Activated CD4-positive, alpha-beta T cell treated with anti-CD3 and anti-CD28 coated beads, Interleukin-2, amount 10 ng/mL, durations not matched to agents 24 days and 14 days (primary cell): ENCODE measurements around the gene PROSER3. TPM values are rescaled to one million over a fixed set of nuclear protein-coding genes. Genes with fewer than 3 reads are reported as not detected.

Source experiments
- DNase-seq: peaks from one replicate; pipeline ENCODE4 v3.0.0; 2022
- H3K27ac Mint-ChIP-seq: one replicate; pipeline ENCODE4 v1.8.0; 2022; ENCODE audit warnings: mild to moderate bottlenecking, mixed read lengths
- H3K27me3 Mint-ChIP-seq: one replicate; pipeline ENCODE4 v1.8.0; 2022; ENCODE audit warnings: mixed read lengths
- H3K36me3 Mint-ChIP-seq: one replicate; pipeline ENCODE4 v1.8.0; 2022; ENCODE audit warnings: low read depth, mild to moderate bottlenecking, mixed read lengths
- H3K4me1 Mint-ChIP-seq: one replicate; pipeline ENCODE4 v1.8.0; 2021; ENCODE audit warnings: mixed read lengths
- H3K4me3 Mint-ChIP-seq: one replicate; pipeline ENCODE4 v1.8.0; 2022; ENCODE audit warnings: mild to moderate bottlenecking, moderate library complexity, mixed read lengths
- H3K9me3 Mint-ChIP-seq: one replicate; pipeline ENCODE4 v1.8.0; 2021; ENCODE audit warnings: mixed read lengths
- intact Hi-C: fragments of 100-400 bp; cut with micrococcal nuclease; formaldehyde crosslinking; loops from one replicate; pipeline ENCODE4 v1.15.1; 2023
- total RNA-seq: library from RNA; stranded (reverse); gene quantifications from 2 replicates; pipeline ENCODE4 v1.2.3, GENCODE V29; 2022

Gene PROSER3
- total RNA-seq, 1 donor from 2014 or later: 43.6 TPM

DNA sequence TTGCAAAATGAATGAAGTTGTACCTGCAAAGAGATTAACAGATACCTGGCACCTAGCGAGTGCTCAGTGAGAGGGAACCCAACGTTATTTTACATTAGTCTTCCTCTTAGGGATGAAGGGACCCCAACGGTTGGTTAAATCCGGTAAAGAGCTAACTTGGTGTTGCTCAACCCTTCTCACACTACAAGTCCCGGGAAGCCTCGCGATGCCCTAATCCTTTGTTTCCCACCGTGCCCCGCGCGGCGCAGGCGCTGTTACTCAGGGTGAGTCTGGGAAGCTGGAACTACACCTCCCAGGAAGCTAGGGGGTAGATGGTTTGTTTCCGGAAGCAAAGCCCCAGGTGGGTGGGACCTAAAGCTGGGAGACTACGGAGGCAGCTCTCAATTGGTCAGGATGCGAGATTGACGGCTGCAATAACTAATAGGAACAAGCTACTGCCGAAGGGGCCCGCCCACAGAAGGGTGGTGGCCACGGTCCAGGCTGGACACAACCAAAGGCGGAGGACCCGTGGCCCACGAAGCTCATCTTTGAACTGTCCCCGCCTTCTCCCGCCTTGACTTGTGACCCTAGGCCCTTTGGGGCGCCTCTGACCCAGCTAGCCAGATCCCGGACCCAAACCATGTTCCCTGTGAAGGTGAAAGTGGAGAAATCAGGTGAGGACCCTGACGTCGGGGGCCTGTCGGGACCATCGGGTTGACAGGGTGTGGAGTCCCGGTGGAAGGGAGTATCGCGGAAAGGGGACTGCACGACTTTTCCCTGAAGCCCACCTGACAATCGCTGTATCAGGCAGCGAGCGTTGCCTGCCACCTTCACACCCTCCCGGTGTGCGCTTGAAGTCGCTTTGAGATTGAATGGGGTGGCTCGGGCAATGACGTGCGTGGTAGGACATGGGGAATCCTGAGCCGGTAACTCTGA lies 9.6 kb upstream of the PROSER3 start, which contains the start of gene LIN37:
TSS of gene LIN37 (plus strand) at position 471 of the 915 bp plus-strand sequence. CDS start at position 620, 149 bp downstream.
- Mint-ChIP-seq H3K4me3 (peak within 1 kb of the TSS; percentile 99), H3K36me3 (peaks cover 12% of the 10 kb centered on the region), H3K27ac (peak within 1 kb of the TSS; percentile 95), H3K4me1 (peaks cover 37% of the 10 kb centered on the region), H3K27me3 (no peaks in the 10 kb centered on the region), H3K9me3 (no peaks in the 10 kb centered on the region)
- intact Hi-C loops: loop anchor here (1.0 to 10.0 kb wide), 3 partner anchors 10 to 366 kb away; partner anchors contain the start of genes OVOL3, POLR2I, PROSER3 and TBCB
- DNase-seq: peak; percentile 100

- Mint-ChIP-seq H3K4me1 (peaks cover 33% of the 10 kb centered on the region), H3K27ac (no peak overlapping the region), H3K36me3 (peaks cover 17% of the 10 kb centered on the region), H3K27me3 (no peaks in the 10 kb centered on the region), H3K4me3 (peak overlapping the region; percentile 61), H3K9me3 (no peaks in the 10 kb centered on the region)
- intact Hi-C loops: no loop called here
- no peak for DNase-seq
These were observed 7.8 kb upstream of the PROSER3 start for GRCh38 chr19:35750167-35750566.

DNA sequence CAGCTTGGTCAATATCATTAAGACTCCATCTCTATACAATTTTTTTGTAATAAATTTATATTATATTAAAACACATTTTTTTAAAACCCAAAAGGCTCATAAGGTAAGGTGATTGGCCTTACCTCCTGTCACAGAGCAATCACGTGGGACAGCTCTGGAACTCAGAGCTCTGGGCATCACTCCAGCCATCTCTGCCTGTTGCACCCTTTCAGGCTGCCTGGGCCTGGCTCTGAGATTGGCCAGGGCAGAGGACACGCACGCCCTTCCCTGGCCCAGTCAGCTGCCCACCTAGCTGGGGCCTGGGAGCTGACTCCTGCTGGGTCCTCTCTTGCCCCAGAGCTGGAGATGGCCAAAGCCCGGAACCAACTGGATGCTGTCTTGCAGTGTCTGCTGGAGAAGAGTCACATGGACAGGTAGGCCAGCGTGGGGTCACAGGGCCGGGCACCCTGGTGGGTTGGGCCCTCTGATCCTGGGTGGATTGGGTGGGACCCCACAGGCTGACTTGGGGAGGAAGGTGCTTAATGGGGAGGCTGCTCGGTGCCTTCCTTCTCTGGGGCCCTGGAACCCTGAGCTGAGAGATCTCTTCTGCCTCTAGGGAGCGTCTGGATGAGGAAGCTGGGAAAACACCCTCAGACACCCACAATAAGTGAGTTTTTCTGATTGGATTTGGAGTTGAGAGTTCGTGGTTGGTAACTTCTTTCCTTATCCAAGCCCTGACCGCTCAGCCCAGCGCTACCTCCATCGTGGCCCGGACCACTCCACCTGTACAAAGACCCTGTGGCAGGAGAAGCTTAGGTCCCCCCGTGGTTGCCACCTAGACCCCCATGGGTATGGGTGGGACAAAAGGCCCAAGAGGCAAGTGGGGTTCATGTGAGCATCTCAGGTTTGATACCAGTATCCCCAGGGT lies 5.9 kb upstream of the PROSER3 start:
- no peaks in the 10 kb centered on the region for H3K9me3 Mint-ChIP-seq
- H3K27ac Mint-ChIP-seq: no peak overlapping the region
- no peaks in the 10 kb centered on the region for H3K27me3 Mint-ChIP-seq
- H3K4me3 Mint-ChIP-seq: no peak overlapping the region
- H3K36me3 Mint-ChIP-seq: peaks cover 18% of the 10 kb centered on the region
- H3K4me1 Mint-ChIP-seq: peaks cover 27% of the 10 kb centered on the region
- peak; percentile 56 for DNase-seq
- intact Hi-C loops: no loop called here

DNA sequence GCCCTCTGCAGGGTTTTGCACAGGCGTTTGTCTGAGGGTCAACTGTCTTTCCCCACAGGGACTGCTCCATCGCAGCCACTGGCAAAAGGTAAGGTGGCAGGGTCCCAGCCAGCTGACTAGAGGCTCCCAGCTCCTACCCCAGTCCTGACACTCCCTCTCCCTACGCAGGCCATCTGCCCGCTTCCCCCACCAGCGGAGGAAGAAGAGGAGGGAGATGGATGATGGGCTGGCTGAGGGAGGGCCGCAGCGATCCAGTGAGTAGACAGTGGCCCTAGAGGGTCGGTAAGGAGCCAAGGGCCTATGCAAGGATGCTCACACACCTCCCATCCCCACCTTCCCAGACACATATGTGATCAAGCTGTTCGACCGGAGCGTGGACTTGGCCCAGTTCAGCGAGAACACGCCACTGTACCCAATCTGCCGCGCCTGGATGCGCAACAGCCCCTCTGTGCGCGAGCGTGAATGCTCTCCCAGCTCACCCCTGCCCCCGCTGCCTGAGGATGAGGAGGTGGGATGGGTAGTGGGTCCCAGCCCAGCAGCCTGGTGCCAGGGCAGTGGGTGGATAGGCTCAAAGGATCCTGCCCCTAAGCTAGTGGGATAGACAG lies 5.1 kb upstream of the PROSER3 start:
- no peak overlapping the region for H3K4me3 Mint-ChIP-seq
- no peaks in the 10 kb centered on the region for H3K9me3 Mint-ChIP-seq
- H3K27ac Mint-ChIP-seq: no peak overlapping the region
- peaks cover under 1% of the 10 kb centered on the region for H3K27me3 Mint-ChIP-seq
- no peak for DNase-seq
- peaks cover 19% of the 10 kb centered on the region for H3K36me3 Mint-ChIP-seq
- intact Hi-C loops: no loop called here
- peaks cover 28% of the 10 kb centered on the region for H3K4me1 Mint-ChIP-seq

DNA sequence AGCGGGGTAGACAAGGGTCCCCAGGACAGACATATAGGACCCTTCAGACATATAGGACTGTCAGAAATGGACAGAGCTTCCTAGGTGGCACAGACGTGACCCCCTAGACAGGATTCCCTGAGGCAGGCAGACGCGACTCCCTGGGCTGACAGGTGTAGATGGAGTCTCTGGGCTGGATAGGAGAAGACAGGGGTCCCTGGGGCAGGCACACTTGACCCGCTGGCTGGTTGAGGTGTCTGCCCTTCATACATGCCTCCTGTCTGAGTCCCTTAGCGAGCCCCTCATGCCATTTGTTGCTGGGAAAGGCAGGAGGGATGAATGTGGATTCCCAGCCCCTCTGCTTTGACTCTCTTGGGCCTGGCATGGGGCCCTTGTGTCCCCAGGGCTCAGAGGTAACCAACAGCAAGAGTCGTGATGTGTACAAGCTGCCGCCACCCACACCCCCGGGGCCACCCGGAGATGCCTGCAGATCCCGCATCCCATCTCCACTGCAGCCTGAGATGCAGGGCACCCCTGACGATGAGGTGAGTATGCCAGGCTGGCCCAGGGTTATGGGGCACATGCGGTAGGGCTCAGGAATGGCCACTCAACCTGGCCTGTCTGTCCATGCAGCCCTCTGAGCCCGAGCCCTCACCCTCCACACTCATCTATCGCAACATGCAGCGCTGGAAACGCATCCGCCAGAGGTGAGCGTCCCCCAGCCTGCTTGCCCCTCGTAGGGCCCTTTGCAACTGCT lies 4.2 kb upstream of the PROSER3 start:
- DNase-seq: no peak
- intact Hi-C loops: no loop called here
- Mint-ChIP-seq H3K4me3 (no peak overlapping the region), H3K36me3 (peaks cover 17% of the 10 kb centered on the region), H3K27me3 (peaks cover 2% of the 10 kb centered on the region), H3K9me3 (no peaks in the 10 kb centered on the region), H3K27ac (no peak overlapping the region), H3K4me1 (peaks cover 25% of the 10 kb centered on the region)

- H3K4me1 Mint-ChIP-seq: peaks cover 27% of the 10 kb centered on the region
- DNase-seq: no peak
- intact Hi-C loops: loop anchor here (5.0 kb wide), 2 partner anchors 62 to 148 kb away; partner anchors contain the start of genes HCST and NFKBID
- no peaks in the 10 kb centered on the region for H3K9me3 Mint-ChIP-seq
- H3K27ac Mint-ChIP-seq: peak overlapping the region; percentile 42
- H3K27me3 Mint-ChIP-seq: peaks cover 2% of the 10 kb centered on the region
- peak overlapping the region; percentile 54 for H3K4me3 Mint-ChIP-seq
- peaks cover 21% of the 10 kb centered on the region for H3K36me3 Mint-ChIP-seq
These were observed 3.4 kb upstream of the PROSER3 start for GRCh38 chr19:35754370-35755130.

- intact Hi-C loops: loop anchor here (5.0 kb wide), 2 partner anchors 63 to 147 kb away; partner anchors contain the start of genes HCST and NFKBID
- Mint-ChIP-seq H3K27ac (peak overlapping the region; percentile 49), H3K9me3 (no peaks in the 10 kb centered on the region), H3K36me3 (peaks cover 22% of the 10 kb centered on the region), H3K4me3 (peak overlapping the region; percentile 54), H3K27me3 (peaks cover 2% of the 10 kb centered on the region), H3K4me1 (peaks cover 27% of the 10 kb centered on the region)
- DNase-seq: no peak
These were observed 2.8 kb upstream of the PROSER3 start for GRCh38 chr19:35755131-35755549.

GRCh38 chr19:35755550-35756376 lies 2.2 kb upstream of the PROSER3 start:
- H3K36me3 Mint-ChIP-seq: peaks cover 26% of the 10 kb centered on the region
- intact Hi-C loops: loop anchor here (5.0 kb wide), 2 partner anchors 63 to 147 kb away; partner anchors contain the start of genes HCST and NFKBID
- H3K4me1 Mint-ChIP-seq: peaks cover 25% of the 10 kb centered on the region
- H3K4me3 Mint-ChIP-seq: peak overlapping the region; percentile 65
- peak overlapping the region; percentile 73 for H3K27ac Mint-ChIP-seq
- no peaks in the 10 kb centered on the region for H3K9me3 Mint-ChIP-seq
- DNase-seq: peak; percentile 86
- peaks cover 2% of the 10 kb centered on the region for H3K27me3 Mint-ChIP-seq

GRCh38 chr19:35756377-35757230 lies 1.4 kb upstream of the PROSER3 start, which contains the start of gene HSPB6:
Gene HSPB6 (minus strand): TSS chr19:35757029. CDS start chr19:35757008, 21 bp downstream.
- DNase-seq: peak; percentile 60
- H3K4me1 Mint-ChIP-seq: peaks cover 25% of the 10 kb centered on the region
- intact Hi-C loops: loop anchor here (5.0 kb wide), 2 partner anchors 64 to 146 kb away; partner anchors contain the start of genes HCST and NFKBID
- peak within 1 kb of the TSS; percentile 95 for H3K4me3 Mint-ChIP-seq
- no peaks in the 10 kb centered on the region for H3K9me3 Mint-ChIP-seq
- H3K36me3 Mint-ChIP-seq: peaks cover 29% of the 10 kb centered on the region
- peaks cover 2% of the 10 kb centered on the region for H3K27me3 Mint-ChIP-seq
- peak within 1 kb of the TSS; percentile 98 for H3K27ac Mint-ChIP-seq

- Mint-ChIP-seq H3K27me3 (peaks cover 2% of the 10 kb centered on the region), H3K36me3 (peaks cover 34% of the 10 kb centered on the region), H3K4me3 (peak overlapping the region; percentile 95), H3K4me1 (peaks cover 25% of the 10 kb centered on the region), H3K27ac (peak overlapping the region; percentile 98), H3K9me3 (no peaks in the 10 kb centered on the region)
- peak; percentile 77 for DNase-seq
- intact Hi-C loops: loop anchor here (5.0 kb wide), 2 partner anchors 65 to 145 kb away; partner anchors contain the start of genes HCST and NFKBID
These were observed 686 bp upstream of the PROSER3 start for GRCh38 chr19:35757231-35757748.
